Cardiac muscle cell (in vitro differentiated cells and primary cell): ENCODE data around the gene PPP3R1. TPM values are rescaled to one million over a fixed set of nuclear protein-coding genes. Genes with fewer than 3 reads are reported as not detected.
A peak's percentile ranks its signal among the peaks of the same experiment; 100 is the strongest.

Experiments
- DNase-seq, 2 donors: peaks; one replicate each; pipeline versions ENCODE4 v3.0.0 to v3.0.0-alpha.2; 2010 to 2017; ENCODE audit warnings: low read depth in 1 of 2, low spot score in 1 of 2
- H3K27ac ChIP-seq: fragments of 200-600 bp; sonication (generic); 2 replicates; pipeline ENCODE4 v1.5.1; 2016
- H3K27me3 ChIP-seq: fragments of 200-600 bp; sonication (generic); 2 replicates; pipeline ENCODE4 v1.6.0; 2016; ENCODE audit warnings: control low read depth
- H3K36me3 ChIP-seq: fragments of 200-600 bp; sonication (generic); 2 replicates; pipeline ENCODE4 v1.5.1; 2016; ENCODE audit warnings: control low read depth
- H3K4me1 ChIP-seq: fragments of 200-600 bp; sonication (generic); 2 replicates; pipeline ENCODE4 v1.8.1; 2017; ENCODE audit warnings: low read depth, mild to moderate bottlenecking, mixed run types
- H3K4me3 ChIP-seq: fragments of 200-600 bp; sonication (generic); 2 replicates; pipeline ENCODE4 v1.5.1; 2016; ENCODE audit warnings: mild to moderate bottlenecking
- H3K9me3 ChIP-seq: fragments of 200-600 bp; sonication (generic); 2 replicates; pipeline ENCODE4 v1.5.1; 2017; ENCODE audit warnings: low read depth, mild to moderate bottlenecking, control low read depth
- polyA plus RNA-seq: library from polyadenylated mRNA; unstranded; fragments of >200 nt; fragmentation: Nextera tagmentation; extraction: Ambion mirVana; gene quantifications from 2 replicates; pipeline ENCODE4 v1.2.1, GENCODE V29; 2016
- total RNA-seq: library from RNA; depleted of rRNA; stranded (reverse); fragments of >200 nt; gene quantifications from 2 replicates; pipeline ENCODE4 v1.2.3, GENCODE V29; 2016
- TF ChIP-seq, protein P1 (sequence below): IDR thresholded peaks from 2 replicates; pipeline ENCODE4 v1.5.1; 2012; ENCODE audit warnings: low read depth, mild to moderate bottlenecking, low read length

Gene PPP3R1
- total and polyA plus RNA-seq, 2 experiments from 2014 or later, result 2.3 to 17.0 TPM

DNA sequence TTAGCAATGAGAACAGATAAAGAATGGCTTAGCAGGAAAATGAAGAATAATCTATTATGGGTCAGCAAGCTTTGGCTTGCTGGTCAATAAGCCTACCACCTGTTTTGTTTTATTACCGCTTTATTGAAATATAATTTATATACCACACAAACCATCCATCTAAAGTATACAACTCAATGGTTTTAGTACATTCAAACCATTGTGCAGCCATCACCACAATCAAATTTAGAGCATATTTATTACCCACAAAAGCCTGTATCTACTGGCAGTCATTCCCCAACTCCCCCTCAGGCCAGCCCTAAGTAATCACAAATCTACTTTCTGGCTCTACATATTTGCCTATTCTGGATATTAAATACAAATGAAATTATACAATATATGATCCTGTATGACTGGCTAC is 17.2 kb downstream of the PPP3R1 start:
- Histone ChIP-seq H3K27me3 (no peaks in the 10 kb centered on the region), H3K4me3 (no peak overlapping the region), H3K36me3 (no peaks in the 10 kb centered on the region), H3K27ac (peak overlapping the region; percentile 0), H3K4me1 (peaks cover 42% of the 10 kb centered on the region), H3K9me3 (no peaks in the 10 kb centered on the region)
- DNase-seq, result no peak
- TF ChIP-seq, protein P1, sequence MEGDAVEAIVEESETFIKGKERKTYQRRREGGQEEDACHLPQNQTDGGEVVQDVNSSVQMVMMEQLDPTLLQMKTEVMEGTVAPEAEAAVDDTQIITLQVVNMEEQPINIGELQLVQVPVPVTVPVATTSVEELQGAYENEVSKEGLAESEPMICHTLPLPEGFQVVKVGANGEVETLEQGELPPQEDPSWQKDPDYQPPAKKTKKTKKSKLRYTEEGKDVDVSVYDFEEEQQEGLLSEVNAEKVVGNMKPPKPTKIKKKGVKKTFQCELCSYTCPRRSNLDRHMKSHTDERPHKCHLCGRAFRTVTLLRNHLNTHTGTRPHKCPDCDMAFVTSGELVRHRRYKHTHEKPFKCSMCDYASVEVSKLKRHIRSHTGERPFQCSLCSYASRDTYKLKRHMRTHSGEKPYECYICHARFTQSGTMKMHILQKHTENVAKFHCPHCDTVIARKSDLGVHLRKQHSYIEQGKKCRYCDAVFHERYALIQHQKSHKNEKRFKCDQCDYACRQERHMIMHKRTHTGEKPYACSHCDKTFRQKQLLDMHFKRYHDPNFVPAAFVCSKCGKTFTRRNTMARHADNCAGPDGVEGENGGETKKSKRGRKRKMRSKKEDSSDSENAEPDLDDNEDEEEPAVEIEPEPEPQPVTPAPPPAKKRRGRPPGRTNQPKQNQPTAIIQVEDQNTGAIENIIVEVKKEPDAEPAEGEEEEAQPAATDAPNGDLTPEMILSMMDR, result no peak

- DNase-seq, result no peak
- H3K4me1 ChIP-seq, result peaks cover 41% of the 10 kb centered on the region
- TF ChIP-seq, protein P1, result no peak
- H3K27me3 ChIP-seq, result no peaks in the 10 kb centered on the region
- no peaks in the 10 kb centered on the region for H3K9me3 ChIP-seq
- no peak overlapping the region for H3K4me3 ChIP-seq
- H3K27ac ChIP-seq, result no peak overlapping the region
- H3K36me3 ChIP-seq, result no peaks in the 10 kb centered on the region
These were observed 17.9 kb downstream of the PPP3R1 start for GRCh38 chr2:68234405-68234804.

DNA sequence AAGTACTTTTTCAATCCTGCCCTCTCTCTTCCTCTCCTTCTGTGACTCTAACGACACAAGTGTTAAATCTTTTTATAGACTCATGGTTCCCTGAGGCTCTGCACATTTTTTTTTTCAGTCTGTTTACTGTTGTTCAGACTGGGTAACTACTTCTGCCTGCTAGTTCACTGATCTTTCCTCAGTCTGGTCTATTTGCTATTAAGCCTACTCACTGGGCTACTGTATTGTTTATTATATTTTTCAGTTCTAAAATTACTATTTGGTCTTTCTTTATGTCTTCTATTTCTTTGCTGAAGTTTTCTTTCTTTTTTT is 21.3 kb downstream of the PPP3R1 start:
- peak in 1 of 2 donors; percentile 33 for DNase-seq
- Histone ChIP-seq H3K4me3 (no peak overlapping the region), H3K27me3 (no peaks in the 10 kb centered on the region), H3K36me3 (no peaks in the 10 kb centered on the region), H3K9me3 (no peaks in the 10 kb centered on the region), H3K27ac (peak overlapping the region; percentile 55), H3K4me1 (peaks cover 44% of the 10 kb centered on the region)
- TF ChIP-seq, protein P1, result no peak

DNA sequence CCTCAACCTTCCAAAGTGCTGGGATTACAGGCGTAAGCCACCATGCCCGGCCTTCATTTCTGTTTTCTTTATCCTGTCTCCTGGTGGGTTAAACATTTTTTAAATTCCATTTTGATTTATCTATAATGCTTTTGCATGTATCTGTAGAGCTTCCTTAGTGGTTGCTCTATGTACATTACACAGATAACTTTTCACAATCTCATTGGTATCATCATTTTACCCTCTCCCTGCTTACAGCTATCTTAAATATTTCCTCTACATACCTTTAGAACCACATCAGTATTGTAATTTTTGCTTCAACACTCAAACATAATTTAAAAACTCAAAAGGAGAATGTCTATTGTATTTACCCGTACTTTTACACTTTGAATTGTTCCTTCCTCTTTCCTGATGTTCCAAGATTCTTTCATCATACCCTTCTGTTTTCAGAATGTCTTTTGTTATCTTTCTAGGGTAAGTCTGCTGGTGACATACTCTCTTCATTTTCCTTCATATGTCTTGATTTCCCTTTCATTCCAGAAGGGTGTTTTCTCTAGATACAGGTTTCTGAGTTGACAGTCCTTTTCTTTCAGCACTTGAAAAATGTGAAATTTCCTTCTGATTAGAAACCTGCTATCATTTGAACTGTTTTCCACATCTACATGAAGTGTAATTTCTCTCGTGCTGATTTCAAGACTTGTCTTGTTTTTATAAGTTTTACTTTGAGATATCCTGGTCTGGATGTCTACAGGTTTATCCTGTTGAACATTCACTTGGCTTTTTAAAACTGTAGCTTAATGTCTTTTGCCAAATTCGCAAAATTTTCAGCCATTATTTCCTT is 21.9 kb downstream of the PPP3R1 start:
- TF ChIP-seq, protein P1, result no peak
- Histone ChIP-seq H3K27me3 (no peaks in the 10 kb centered on the region), H3K4me3 (no peak overlapping the region), H3K27ac (peak overlapping the region; percentile 55), H3K9me3 (no peaks in the 10 kb centered on the region), H3K36me3 (no peaks in the 10 kb centered on the region), H3K4me1 (peaks cover 44% of the 10 kb centered on the region)
- DNase-seq, result peak in 1 of 2 donors; percentile 54

GRCh38 chr2:68226794-68227193 is 25.5 kb downstream of the PPP3R1 start:
- Histone ChIP-seq H3K27me3 (no peaks in the 10 kb centered on the region), H3K9me3 (no peaks in the 10 kb centered on the region), H3K36me3 (no peaks in the 10 kb centered on the region), H3K27ac (peak overlapping the region; percentile 76), H3K4me3 (no peak overlapping the region), H3K4me1 (peaks cover 46% of the 10 kb centered on the region)
- TF ChIP-seq, protein P1, result no peak
- no peak for DNase-seq
